K562 (cell line): ENCODE measurements around the gene ARL2. TPM values are rescaled to one million over a fixed set of nuclear protein-coding genes. Genes with fewer than 3 reads are reported as not detected.

ENCODE experiments used
- ATAC-seq: fragments of 200-7000 bp; cut with Tn5 transposase; 3 replicates; pipeline ENCODE4 v1.9.1; 2020; ENCODE audit warnings: moderate library complexity
- BruUV-seq: library from RNA; stranded (reverse); fragments of 400-500 nt; replicated peaks from 2 replicates; lab custom pipeline; 2021; lab: Mats Ljungman, UMichigan
- CTCF ChIA-PET: fragments of 300-600 bp; formaldehyde crosslinking; extraction: SDS; loops from one replicate; lab custom pipeline; 2021; ENCODE audit warnings: low intra/inter-chr PET ratio; lab: Yijun Ruan, JAX
- POLR2A ChIA-PET: fragments of 300-600, 350-650 bp; sonication (Branson Sonifier 250); formaldehyde crosslinking; extraction: SDS; loops from one replicate; lab custom pipeline; 2021; ENCODE audit warnings: antibody characterized with exemption, inconsistent platforms; lab: Yijun Ruan, JAX
- DNase-seq, 4 experiments: peaks; one replicate each; pipeline versions ENCODE4 v3.0.0 to v3.0.0-alpha.2; 2011 to 2018; ENCODE audit warnings: low spot score in 3 of 4, mixed read lengths in 3 of 4; ENCODE audit errors: extremely low read depth in 1 of 4
- FAIRE-seq: peaks from 2 replicates; lab custom pipeline; 2011; peaks lifted over from hg19 to GRCh38; lab: Jason Lieb, UNC
- H2AFZ ChIP-seq: 2 replicates; pipeline ENCODE4 v1.6.0; 2011; ENCODE audit warnings: low read depth, low read length, control low read depth, inconsistent platforms
- H3K27ac ChIP-seq: fragments of 200-600 bp; 3 replicates; pipeline ENCODE4 v1.8.0; 2011; ENCODE audit warnings: low read depth, mild to moderate bottlenecking, control low read depth, inconsistent platforms, low read length, moderate library complexity, mixed read lengths; ENCODE audit errors: extremely low read depth
- H3K27me3 ChIP-seq, 2 experiments: fragments of 300-600 bp in 1 of 2; 2 replicates in 1 of 2; 3 replicates in 1 of 2; pipeline versions ENCODE4 v1.6.0 to v1.8.0; 2011; ENCODE audit warnings: inconsistent platforms in 2 of 2, low read length in 2 of 2, mild to moderate bottlenecking in 1 of 2, mixed read lengths in 1 of 2, moderate library complexity in 1 of 2; ENCODE audit not compliant: control insufficient read depth in 2 of 2, insufficient read depth in 2 of 2
- H3K36me3 ChIP-seq: fragments of 300-600 bp; 3 replicates; pipeline ENCODE4 v1.8.0; 2011; ENCODE audit warnings: mild to moderate bottlenecking, low read length, inconsistent platforms; ENCODE audit not compliant: control insufficient read depth, insufficient read depth
- H3K4me1 ChIP-seq, 2 experiments: fragments of 200-600 bp in 1 of 2; replicated peaks in 1 of 2; 2 replicates in 1 of 2; 3 replicates in 1 of 2; pipeline versions ENCODE4 v1.5.1 to v1.8.0; 2011; ENCODE audit warnings: inconsistent platforms in 2 of 2, low read length in 2 of 2, mild to moderate bottlenecking in 1 of 2, mixed read lengths in 1 of 2, moderate library complexity in 1 of 2; ENCODE audit not compliant: control insufficient read depth in 2 of 2, insufficient read depth in 2 of 2
- H3K4me2 ChIP-seq: 2 replicates; pipeline ENCODE4 v1.6.1; 2011; ENCODE audit warnings: low read length, control low read depth, inconsistent platforms, mixed read lengths; ENCODE audit not compliant: insufficient read depth
- H3K4me3 ChIP-seq: fragments of 200-600 bp; sonication (generic), shearing (Covaris generic); 2 replicates; pipeline ENCODE4 v1.5.1; 2016; ENCODE audit warnings: control low read depth, inconsistent platforms
- H3K79me2 ChIP-seq: fragments of 200-600 bp; 3 replicates; pipeline ENCODE4 v1.8.0; 2011; ENCODE audit warnings: low read length, inconsistent platforms; ENCODE audit not compliant: control insufficient read depth, insufficient read depth
- H3K9ac ChIP-seq, 2 experiments: 2 replicates each; pipeline versions ENCODE4 v1.6.0 to v1.6.1; 2011; ENCODE audit warnings: low read depth in 2 of 2, low read length in 2 of 2, control low read depth in 1 of 2, inconsistent platforms in 1 of 2, mild to moderate bottlenecking in 1 of 2, mixed read lengths in 1 of 2; ENCODE audit not compliant: insufficient read depth in 1 of 2
- H3K9me1 ChIP-seq: one replicate; pipeline ENCODE4 v1.6.0; 2011; ENCODE audit warnings: inconsistent platforms, mild to moderate bottlenecking, low read length, moderate library complexity; ENCODE audit not compliant: control insufficient read depth, insufficient read depth
- H3K9me3 ChIP-seq: replicated peaks from 2 replicates; pipeline ENCODE4 v1.5.1; 2011; ENCODE audit warnings: low read depth, low read length, inconsistent platforms; ENCODE audit not compliant: control insufficient read depth, insufficient read depth
- H4K20me1 ChIP-seq: replicated peaks from 2 replicates; pipeline ENCODE4 v1.6.1; 2011; ENCODE audit warnings: low read length, inconsistent platforms, mixed read lengths; ENCODE audit not compliant: control insufficient read depth, insufficient read depth
- HDAC1 ChIP-seq, 2 experiments: fragments of 450-650 bp; IDR thresholded peaks; 2 replicates each; pipeline ENCODE4 v1.6.1; 2016 to 2017; ENCODE audit warnings: inconsistent platforms in 1 of 2, mild to moderate bottlenecking in 1 of 2, moderate library complexity in 1 of 2
- LEF1 ChIP-seq: fragments of 450-650 bp; IDR thresholded peaks from 2 replicates; pipeline ENCODE4 v1.6.1; 2016; ENCODE audit warnings: mild to moderate bottlenecking
- RBM14 ChIP-seq: fragments of 200-400 bp; formaldehyde crosslinking; IDR thresholded peaks from 2 replicates; pipeline ENCODE4 v1.6.1; 2018; ENCODE audit warnings: low read depth, mild to moderate bottlenecking, low read length, moderate library complexity, borderline replicate concordance; ENCODE audit not compliant: insufficient read depth
- WGBS: fragments of 100-300 bp; shearing (Covaris generic); methylation state at CpG from one replicate; pipeline ENCODE4 v1.1.6; 2016; ENCODE audit warnings: low coverage, mixed read lengths; ENCODE audit not compliant: insufficient coverage; ENCODE audit errors: missing lambda C conversion rate; 5-methylcytosine and 5-hydroxymethylcytosine counted together
- in situ Hi-C: fragments of 300-500 bp; cut with MboI; formaldehyde crosslinking; loops from 4 replicates; pipeline ENCODE4 v1.15.0; 2018; ENCODE audit warnings: inconsistent platforms, mixed read lengths
- intact Hi-C: fragments of 100-400 bp; cut with micrococcal nuclease; formaldehyde crosslinking; loops from 2 replicates; pipeline ENCODE4 v1.14.2; 2022
- polyA plus RNA-seq, 8 experiments: library from polyadenylated mRNA; depleted of rRNA in 4 of 8; stranded (reverse) in 5 of 8; unstranded in 3 of 8; fragments of >200 nt; fragmentation: Nextera tagmentation in 2 of 8; fragmentation: Illumina TruSeq in 1 of 8; extraction: Ambion mirVana in 2 of 8; extraction: Trizol in 1 of 8; gene quantifications; 2 replicates each; pipeline versions ENCODE4 v1.2.1 to v1.2.3, GENCODE V29; 2011 to 2014; ENCODE audit warnings: inconsistent platforms in 1 of 8, missing spikeins in 1 of 8
- total RNA-seq, 7 experiments: library from RNA; depleted of rRNA in 6 of 7; stranded (reverse); fragments of >200 nt in 6 of 7; fragmentation: Illumina TruSeq in 2 of 7; extraction: Trizol in 2 of 7; gene quantifications; 2 replicates each; pipeline versions ENCODE4 v1.2.1 to v1.2.3, GENCODE V29; 2011 to 2021; ENCODE audit warnings: low replicate concordance in 1 of 7
- TF ChIP-seq, protein P1 (sequence below): IDR thresholded peaks from 2 replicates; pipeline ENCODE4 v1.6.1; 2012; ENCODE audit warnings: low read depth, low read length, improper control_type of control experiment, borderline replicate concordance
- TF ChIP-seq, protein P2 (sequence below): fragments of 250-450 bp; sonication (Bioruptor Pico); IDR thresholded peaks from 2 replicates; pipeline ENCODE4 v1.4.0; 2020; ENCODE audit warnings: mild to moderate bottlenecking, moderate library complexity

The ARL2 gene
- total and polyA plus RNA-seq, 9 of the 15 experiments (the other 6 are each of a cell fraction or from before 2014, with no cell fraction given) = 5.7 to 154 (median 92.2) TPM

DNA sequence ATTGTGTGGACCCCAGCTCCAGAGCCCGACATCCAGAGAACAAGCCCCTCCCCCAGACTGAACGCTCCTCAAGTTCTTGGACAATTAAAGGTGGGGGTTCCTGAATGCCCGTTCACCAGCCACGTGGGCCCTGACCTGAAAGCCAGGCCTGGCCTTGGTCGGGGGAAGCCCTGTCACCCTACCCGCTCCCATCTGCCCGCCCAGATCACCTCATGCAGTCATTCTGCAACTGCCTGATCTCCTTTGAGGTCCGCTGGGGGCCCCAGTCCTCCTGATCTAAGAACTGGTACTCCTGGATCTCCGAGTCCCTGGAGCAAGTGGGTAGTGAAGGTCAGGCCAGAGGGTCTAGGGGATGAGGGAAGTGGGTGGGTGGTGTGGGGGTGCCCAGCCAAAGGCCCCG is 53.5 kb downstream of the ARL2 start:
- CTCF ChIA-PET = no interaction called here
- no peak overlapping the region for H3K4me2 ChIP-seq
- no TSS peak for BruUV-seq
- H3K27ac ChIP-seq = no peak overlapping the region
- H3K36me3 ChIP-seq = no peaks in the 10 kb centered on the region
- no peak for ATAC-seq
- no peaks in the 10 kb centered on the region for H3K79me2 ChIP-seq
- peaks cover 2% of the 10 kb centered on the region for H3K9me1 ChIP-seq
- H3K9ac ChIP-seq = peak overlapping the region in 1 of 2 experiments; percentile 90; a peak in 2 of 4 replicates
- no peaks in the 10 kb centered on the region for H4K20me1 ChIP-seq
- FAIRE-seq = no peak
- WGBS = 73% methylated on average over 10 of the region's 10 CpGs
- peaks cover 8 to 20% of the 10 kb centered on the region in 2 experiments for H3K4me1 ChIP-seq
- no peak for TF ChIP-seq HDAC1 (IDR thresholded peaks at IDR 0.05)
- TF ChIP-seq, protein P1, sequence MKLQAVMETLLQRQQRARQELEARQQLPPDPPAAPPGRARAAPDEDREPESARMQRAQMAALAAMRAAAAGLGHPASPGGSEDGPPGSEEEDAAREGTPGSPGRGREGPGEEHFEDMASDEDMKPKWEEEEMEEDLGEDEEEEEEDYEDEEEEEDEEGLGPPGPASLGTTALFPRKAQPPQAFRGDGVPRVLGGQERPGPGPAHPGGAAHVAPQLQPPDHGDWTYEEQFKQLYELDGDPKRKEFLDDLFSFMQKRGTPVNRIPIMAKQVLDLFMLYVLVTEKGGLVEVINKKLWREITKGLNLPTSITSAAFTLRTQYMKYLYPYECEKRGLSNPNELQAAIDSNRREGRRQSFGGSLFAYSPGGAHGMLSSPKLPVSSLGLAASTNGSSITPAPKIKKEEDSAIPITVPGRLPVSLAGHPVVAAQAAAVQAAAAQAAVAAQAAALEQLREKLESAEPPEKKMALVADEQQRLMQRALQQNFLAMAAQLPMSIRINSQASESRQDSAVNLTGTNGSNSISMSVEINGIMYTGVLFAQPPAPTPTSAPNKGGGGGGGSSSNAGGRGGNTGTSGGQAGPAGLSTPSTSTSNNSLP = no peak
- TF ChIP-seq, protein P2, sequence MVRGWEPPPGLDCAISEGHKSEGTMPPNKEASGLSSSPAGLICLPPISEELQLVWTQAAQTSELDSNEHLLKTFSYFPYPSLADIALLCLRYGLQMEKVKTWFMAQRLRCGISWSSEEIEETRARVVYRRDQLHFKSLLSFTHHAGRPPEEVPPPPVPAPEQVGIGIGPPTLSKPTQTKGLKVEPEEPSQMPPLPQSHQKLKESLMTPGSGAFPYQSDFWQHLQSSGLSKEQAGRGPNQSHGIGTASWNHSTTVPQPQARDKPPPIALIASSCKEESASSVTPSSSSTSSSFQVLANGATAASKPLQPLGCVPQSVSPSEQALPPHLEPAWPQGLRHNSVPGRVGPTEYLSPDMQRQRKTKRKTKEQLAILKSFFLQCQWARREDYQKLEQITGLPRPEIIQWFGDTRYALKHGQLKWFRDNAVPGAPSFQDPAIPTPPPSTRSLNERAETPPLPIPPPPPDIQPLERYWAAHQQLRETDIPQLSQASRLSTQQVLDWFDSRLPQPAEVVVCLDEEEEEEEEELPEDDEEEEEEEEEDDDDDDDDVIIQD (CRISPR knock-in tag) = no peak
- TF ChIP-seq RBM14 = no peak
- no peak for TF ChIP-seq LEF1
- TF ChIP-seq, all 486 proteins: peak for 0
- no peak overlapping the region for H2AFZ ChIP-seq
- DNase-seq = no peak
- intact Hi-C loops = no loop called here
- in situ Hi-C loops = no loop called here
- no peaks in the 10 kb centered on the region for H3K9me3 ChIP-seq
- POLR2A ChIA-PET = interaction anchor here (0.6 kb wide), 1 partner anchor 14 kb away, joined by 4 read pairs; no protein-coding TSS in a partner anchor
- no peak overlapping the region for H3K4me3 ChIP-seq
- no peaks in the 10 kb centered on the region for H3K27me3 ChIP-seq
